ENCODE measurements around the gene CCDC170.

The CCDC170 gene

GRCh38 chr6:151550618-151551017 lies 56.8 kb downstream of the CCDC170 start:
- H3K4me3 ChIP-seq (ENCODE audit: control insufficient read depth, low read depth, low read length) = no peak overlapping the region
- TF ChIP-seq, protein P1, sequence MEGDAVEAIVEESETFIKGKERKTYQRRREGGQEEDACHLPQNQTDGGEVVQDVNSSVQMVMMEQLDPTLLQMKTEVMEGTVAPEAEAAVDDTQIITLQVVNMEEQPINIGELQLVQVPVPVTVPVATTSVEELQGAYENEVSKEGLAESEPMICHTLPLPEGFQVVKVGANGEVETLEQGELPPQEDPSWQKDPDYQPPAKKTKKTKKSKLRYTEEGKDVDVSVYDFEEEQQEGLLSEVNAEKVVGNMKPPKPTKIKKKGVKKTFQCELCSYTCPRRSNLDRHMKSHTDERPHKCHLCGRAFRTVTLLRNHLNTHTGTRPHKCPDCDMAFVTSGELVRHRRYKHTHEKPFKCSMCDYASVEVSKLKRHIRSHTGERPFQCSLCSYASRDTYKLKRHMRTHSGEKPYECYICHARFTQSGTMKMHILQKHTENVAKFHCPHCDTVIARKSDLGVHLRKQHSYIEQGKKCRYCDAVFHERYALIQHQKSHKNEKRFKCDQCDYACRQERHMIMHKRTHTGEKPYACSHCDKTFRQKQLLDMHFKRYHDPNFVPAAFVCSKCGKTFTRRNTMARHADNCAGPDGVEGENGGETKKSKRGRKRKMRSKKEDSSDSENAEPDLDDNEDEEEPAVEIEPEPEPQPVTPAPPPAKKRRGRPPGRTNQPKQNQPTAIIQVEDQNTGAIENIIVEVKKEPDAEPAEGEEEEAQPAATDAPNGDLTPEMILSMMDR (conservative IDR thresholded peaks at IDR 0.05; ENCODE audit: control insufficient read depth, insufficient read depth, low read depth, low read length) = no peak
- no peak for DNase-seq (ENCODE audit: low read depth)

- DNase-seq (ENCODE audit: low read depth) = no peak
- TF ChIP-seq, protein P1 (conservative IDR thresholded peaks at IDR 0.05; ENCODE audit: control insufficient read depth, insufficient read depth, low read depth, low read length) = no peak
- H3K4me3 ChIP-seq (ENCODE audit: control insufficient read depth, low read depth, low read length) = no peak overlapping the region
Measured at GRCh38 chr6:151551223-151551857, 57.5 kb downstream of the CCDC170 start.

- no peak for DNase-seq (ENCODE audit: low read depth)
- TF ChIP-seq, protein P1 (conservative IDR thresholded peaks at IDR 0.05; ENCODE audit: control insufficient read depth, insufficient read depth, low read depth, low read length) = no peak
- H3K4me3 ChIP-seq (ENCODE audit: control insufficient read depth, low read depth, low read length) = no peak overlapping the region
Measured at GRCh38 chr6:151553416-151554165, 59.8 kb downstream of the CCDC170 start.

DNA sequence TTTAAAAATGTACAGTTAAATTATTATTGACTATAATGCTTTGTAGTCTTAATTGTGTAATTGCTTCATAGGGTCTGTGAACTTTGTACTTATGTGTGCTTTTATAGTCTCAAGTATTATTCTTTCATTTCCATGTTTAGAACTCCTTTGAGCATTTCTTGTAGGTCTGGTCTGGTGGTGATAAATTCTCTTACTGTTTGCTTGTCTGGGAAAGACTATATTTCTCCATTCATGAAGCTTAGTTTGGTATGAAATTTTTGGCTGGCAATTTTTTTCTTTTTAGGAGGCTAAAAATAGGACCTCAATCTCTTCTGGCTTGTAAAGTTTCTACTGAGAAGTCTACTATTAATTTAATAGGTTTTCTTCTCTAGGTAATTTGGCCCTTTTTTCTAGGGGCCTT lies 67.4 kb downstream of the CCDC170 start:
- DNase-seq (ENCODE audit: low read depth) = no peak
- H3K4me3 ChIP-seq (ENCODE audit: control insufficient read depth, low read depth, low read length) = no peak overlapping the region
- TF ChIP-seq, protein P1 (conservative IDR thresholded peaks at IDR 0.05; ENCODE audit: control insufficient read depth, insufficient read depth, low read depth, low read length) = no peak

GRCh38 chr6:151564654-151565053 lies 70.8 kb downstream of the CCDC170 start:
- H3K4me3 ChIP-seq (ENCODE audit: control insufficient read depth, low read depth, low read length) = no peak overlapping the region
- DNase-seq (ENCODE audit: low read depth) = no peak

DNA sequence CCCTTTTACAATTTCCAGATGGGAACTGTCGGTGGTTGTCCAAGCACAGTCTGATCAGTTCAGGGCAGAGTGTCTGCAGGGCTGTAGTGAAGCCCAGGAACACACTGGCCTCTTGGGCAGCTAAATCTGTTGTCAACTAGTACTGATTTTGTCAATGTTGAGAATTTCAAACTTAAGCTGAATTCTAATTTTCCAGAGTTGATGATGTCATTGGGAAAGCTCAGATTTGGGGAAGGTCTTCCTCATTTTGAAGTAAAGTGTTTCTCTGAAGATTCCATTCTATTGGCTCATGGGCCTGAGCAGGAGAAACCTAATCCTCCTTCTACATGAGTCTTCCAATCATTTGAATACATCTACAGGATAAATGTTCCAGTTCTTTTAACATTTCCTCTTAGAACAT lies 72.1 kb downstream of the CCDC170 start:
- DNase-seq (ENCODE audit: low read depth) = no peak
- TF ChIP-seq, protein P1 (conservative IDR thresholded peaks at IDR 0.05; ENCODE audit: control insufficient read depth, insufficient read depth, low read depth, low read length) = no peak
- no peak overlapping the region for H3K4me3 ChIP-seq (ENCODE audit: control insufficient read depth, low read depth, low read length)

More at GRCh38 chr6:151564654-151565053, 70.8 kb downstream of the CCDC170 start:
- TF ChIP-seq, protein P1 (conservative IDR thresholded peaks at IDR 0.05; ENCODE audit: control insufficient read depth, insufficient read depth, low read depth, low read length) = no peak

Data from fibroblast of mammary gland (primary cell).